ENCODE results near the gene FOXJ1. TPM values are rescaled to one million over a fixed set of nuclear protein-coding genes. Genes with fewer than 3 reads are reported as not detected.

FOXJ1 gene
- total RNA-seq, 1 donor = not detected

GRCh38 chr17:76171706-76172105 is 30.7 kb upstream of the FOXJ1 start:
- no peak for TF ChIP-seq CTCF (IDR thresholded peaks at IDR 0.05; ENCODE audit: insufficient read depth, low read length)
- DNase-seq (ENCODE audit: low read depth) = no peak
- H3K4me3 ChIP-seq (ENCODE audit: low read depth, low read length) = no peak overlapping the region

GRCh38 chr17:76170114-76170513 is 29.1 kb upstream of the FOXJ1 start:
- DNase-seq (ENCODE audit: low read depth) = no peak
- H3K4me3 ChIP-seq (ENCODE audit: low read depth, low read length) = no peak overlapping the region
- TF ChIP-seq CTCF (IDR thresholded peaks at IDR 0.05; ENCODE audit: insufficient read depth, low read length) = no peak

GRCh38 chr17:76166906-76167305 is 25.9 kb upstream of the FOXJ1 start:
- H3K4me3 ChIP-seq (ENCODE audit: low read depth, low read length) = no peak overlapping the region
- no peak for TF ChIP-seq CTCF (IDR thresholded peaks at IDR 0.05; ENCODE audit: insufficient read depth, low read length)
- no peak for DNase-seq (ENCODE audit: low read depth)

GRCh38 chr17:76166168-76166567 is 25.1 kb upstream of the FOXJ1 start:
- no peak overlapping the region for H3K4me3 ChIP-seq (ENCODE audit: low read depth, low read length)
- DNase-seq (ENCODE audit: low read depth) = no peak
- TF ChIP-seq CTCF (IDR thresholded peaks at IDR 0.05; ENCODE audit: insufficient read depth, low read length) = no peak

DNA sequence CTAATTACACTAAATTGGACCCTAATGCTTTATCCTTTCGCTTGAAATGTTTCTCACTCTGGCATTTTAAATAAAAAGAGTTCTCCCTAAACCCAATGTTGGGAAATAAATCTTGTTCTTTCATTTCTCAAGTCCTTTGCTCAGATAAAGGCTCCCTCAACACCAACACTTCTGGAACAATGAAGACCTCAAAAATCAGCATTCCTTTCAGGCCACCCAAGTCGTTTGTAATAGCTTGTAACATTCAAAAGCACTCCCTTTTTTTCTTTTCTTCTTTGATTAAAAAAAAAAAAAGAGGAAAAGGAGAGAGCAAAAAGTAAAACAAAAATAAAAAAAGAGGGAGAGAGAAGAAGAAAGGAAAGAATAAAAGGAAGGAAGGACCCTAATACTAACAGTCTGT is 23.3 kb upstream of the FOXJ1 start:
- TF ChIP-seq CTCF (IDR thresholded peaks at IDR 0.05; ENCODE audit: insufficient read depth, low read length) = no peak
- no peak overlapping the region for H3K4me3 ChIP-seq (ENCODE audit: low read depth, low read length)
- DNase-seq (ENCODE audit: low read depth) = no peak

- no peak for TF ChIP-seq CTCF (IDR thresholded peaks at IDR 0.05; ENCODE audit: insufficient read depth, low read length)
Observed at GRCh38 chr17:76163919-76164318, 22.9 kb upstream of the FOXJ1 start.

GRCh38 chr17:76161619-76162266 is 20.7 kb upstream of the FOXJ1 start:
- DNase-seq (ENCODE audit: low read depth) = no peak
- TF ChIP-seq CTCF (IDR thresholded peaks at IDR 0.05; ENCODE audit: insufficient read depth, low read length) = no peak
- H3K4me3 ChIP-seq (ENCODE audit: low read depth, low read length) = no peak overlapping the region

More at GRCh38 chr17:76163919-76164318, 22.9 kb upstream of the FOXJ1 start:
- no peak overlapping the region for H3K4me3 ChIP-seq (ENCODE audit: low read depth, low read length)
- DNase-seq (ENCODE audit: low read depth) = no peak

Data from fibroblast of the aortic adventitia (primary cell).